OCI-LY7 (cell line): ENCODE data around the gene ING2.

ENCODE experiments used
- CTCF ChIP-seq: fragments of 200-600 bp; sonication (generic); conservative IDR thresholded peaks from 2 replicates; pipeline ENCODE4 v1.5.1; 2014; ENCODE audit warnings: mild to moderate bottlenecking, antibody characterized with exemption, low read length, moderate library complexity, mixed read lengths
- EZH2phosphoT487 ChIP-seq: fragments of 200-600 bp; sonication (generic); IDR thresholded peaks from 2 replicates; pipeline ENCODE4 v1.6.1; 2018; ENCODE audit warnings: low read depth, borderline replicate concordance, mild to moderate bottlenecking, mixed run types, antibody characterized with exemption, low read length, moderate library complexity, mixed read lengths

GRCh38 chr4:183508697-183509335 lies 4.0 kb downstream of the ING2 start:
- TF ChIP-seq EZH2phosphoT487, result no peak
- TF ChIP-seq CTCF, result no peak
